ENCODE results near the gene RAB11FIP4.

Gene RAB11FIP4

GRCh38 chr17:31541559-31541958 lies 150.1 kb downstream of the RAB11FIP4 start:
- H3K4me3 ChIP-seq (ENCODE audit: control insufficient read depth, low read depth, low read length) = no peak overlapping the region
- DNase-seq (ENCODE audit: low read depth) = no peak
- TF ChIP-seq CTCF (conservative IDR thresholded peaks at IDR 0.05; ENCODE audit: control insufficient read depth, insufficient read depth, low read depth, low read length) = no peak

- no peak for DNase-seq (ENCODE audit: low read depth)
- H3K4me3 ChIP-seq (ENCODE audit: control insufficient read depth, low read depth, low read length) = no peak overlapping the region
- TF ChIP-seq CTCF (conservative IDR thresholded peaks at IDR 0.05; ENCODE audit: control insufficient read depth, insufficient read depth, low read depth, low read length) = no peak
Measured at GRCh38 chr17:31544186-31544585, 152.7 kb downstream of the RAB11FIP4 start.

- TF ChIP-seq CTCF (conservative IDR thresholded peaks at IDR 0.05; ENCODE audit: control insufficient read depth, insufficient read depth, low read depth, low read length) = no peak
- no peak overlapping the region for H3K4me3 ChIP-seq (ENCODE audit: control insufficient read depth, low read depth, low read length)
- no peak for DNase-seq (ENCODE audit: low read depth)
Measured at GRCh38 chr17:31546650-31547049, 155.2 kb downstream of the RAB11FIP4 start.

- no peak for DNase-seq (ENCODE audit: low read depth)
- H3K4me3 ChIP-seq (ENCODE audit: control insufficient read depth, low read depth, low read length) = peak overlapping the region; percentile 82
- TF ChIP-seq CTCF (conservative IDR thresholded peaks at IDR 0.05; ENCODE audit: control insufficient read depth, insufficient read depth, low read depth, low read length) = no peak
Measured at GRCh38 chr17:31548709-31549108, 157.2 kb downstream of the RAB11FIP4 start.

- DNase-seq (ENCODE audit: low read depth) = peak; percentile 24
- H3K4me3 ChIP-seq (ENCODE audit: control insufficient read depth, low read depth, low read length) = peak overlapping the region; percentile 82
- TF ChIP-seq CTCF (conservative IDR thresholded peaks at IDR 0.05; ENCODE audit: control insufficient read depth, insufficient read depth, low read depth, low read length) = no peak
Measured at GRCh38 chr17:31549121-31549524, 157.6 kb downstream of the RAB11FIP4 start.

- no peak for TF ChIP-seq CTCF (conservative IDR thresholded peaks at IDR 0.05; ENCODE audit: control insufficient read depth, insufficient read depth, low read depth, low read length)
- DNase-seq (ENCODE audit: low read depth) = peak; percentile 91
- H3K4me3 ChIP-seq (ENCODE audit: control insufficient read depth, low read depth, low read length) = peak overlapping the region; percentile 82
Measured at GRCh38 chr17:31549525-31550388, 158.3 kb downstream of the RAB11FIP4 start.

All from fibroblast of mammary gland (primary cell).